Measurements from ENCODE around the gene SPAG16.

SPAG16 gene

DNA sequence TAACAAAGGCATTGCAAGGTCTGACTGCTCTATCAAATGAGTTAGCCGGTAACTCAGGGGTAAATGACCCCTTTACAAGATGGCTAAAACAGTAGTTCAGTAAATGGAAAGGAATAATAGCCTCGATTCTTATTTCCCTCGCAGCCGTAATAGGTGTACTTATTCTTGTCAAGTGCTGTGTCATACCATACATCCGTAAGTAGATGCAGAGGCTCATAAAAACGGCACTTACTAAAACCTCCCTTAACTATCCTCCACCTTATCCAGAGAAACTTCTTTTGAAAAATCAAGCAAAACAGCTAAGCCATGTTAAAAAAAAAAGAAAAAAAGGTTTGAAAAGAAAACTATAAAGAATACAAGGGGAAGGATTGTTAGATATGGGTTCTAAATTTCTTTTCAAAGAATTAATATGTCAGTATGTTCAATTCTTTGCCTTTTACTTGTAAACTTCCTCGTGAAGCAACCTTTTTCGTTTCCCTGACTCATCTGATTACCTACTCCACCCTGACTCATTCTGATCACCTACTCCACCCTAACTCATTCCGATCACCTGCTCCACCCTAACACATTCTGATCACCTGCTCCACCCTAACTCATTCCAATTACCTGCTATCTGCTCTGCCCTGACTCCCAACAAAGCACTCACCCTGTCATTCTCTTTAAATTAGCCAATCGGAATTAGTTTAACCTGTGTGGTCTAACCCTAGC is 127.5 kb downstream of the SPAG16 start:
- no peak for DNase-seq

DNA sequence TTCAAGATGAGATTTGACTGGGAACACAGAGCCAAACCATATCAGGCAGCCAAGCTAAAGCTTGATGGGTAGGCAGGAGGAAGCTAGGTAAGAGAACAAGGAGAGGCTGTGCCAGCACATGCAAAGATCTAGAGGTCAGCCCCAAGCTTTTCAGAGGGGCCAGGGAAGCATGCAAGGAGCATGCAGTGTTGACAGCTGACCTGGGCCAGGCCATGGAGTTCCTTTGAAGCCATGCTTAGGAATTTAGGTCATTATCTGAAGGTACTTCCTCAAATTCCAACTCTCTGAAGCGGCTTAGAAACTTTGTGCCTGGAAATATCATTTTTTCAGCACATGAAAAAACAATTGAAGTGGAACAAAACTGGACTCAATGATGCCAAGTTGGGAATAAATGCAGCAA is 130.8 kb downstream of the SPAG16 start:
- DNase-seq: no peak

DNA sequence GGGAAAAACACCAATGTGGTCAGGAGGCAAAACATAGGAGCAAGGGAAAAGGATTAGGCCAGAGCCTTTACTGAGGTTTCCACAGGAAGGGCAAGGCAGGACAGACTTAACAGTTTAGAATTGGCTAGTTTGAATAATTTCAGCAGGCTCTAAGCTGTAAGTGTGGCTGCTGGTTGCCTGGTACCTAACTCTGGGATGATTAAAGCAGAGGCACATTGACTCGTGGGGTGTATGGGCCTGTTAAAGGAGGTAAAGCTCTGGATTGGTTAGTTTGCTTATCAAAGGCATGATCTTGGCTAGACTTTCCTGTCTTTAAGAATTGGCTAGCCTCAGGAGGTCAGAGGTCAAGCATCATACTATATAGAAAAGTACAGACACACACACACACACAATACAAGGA is 132.6 kb downstream of the SPAG16 start:
- no peak for DNase-seq

DNA sequence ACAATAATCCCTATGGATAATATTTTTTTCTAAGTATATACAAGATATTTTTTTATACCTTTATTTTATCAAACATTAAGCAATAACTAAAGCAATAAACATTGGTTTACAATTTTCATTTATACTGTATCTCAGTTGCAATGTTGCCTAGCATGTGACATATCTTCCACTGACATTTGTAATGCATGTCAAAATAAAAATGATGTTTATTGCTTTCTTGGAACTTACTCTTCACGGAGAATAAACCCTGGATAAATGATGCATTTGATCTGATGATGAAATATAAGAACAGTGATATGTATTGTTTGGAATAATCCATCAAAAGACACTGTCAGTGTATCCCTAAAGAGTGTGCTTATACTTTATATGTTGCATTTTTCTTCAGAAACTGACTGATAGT is 135.7 kb downstream of the SPAG16 start:
- DNase-seq: no peak

DNA sequence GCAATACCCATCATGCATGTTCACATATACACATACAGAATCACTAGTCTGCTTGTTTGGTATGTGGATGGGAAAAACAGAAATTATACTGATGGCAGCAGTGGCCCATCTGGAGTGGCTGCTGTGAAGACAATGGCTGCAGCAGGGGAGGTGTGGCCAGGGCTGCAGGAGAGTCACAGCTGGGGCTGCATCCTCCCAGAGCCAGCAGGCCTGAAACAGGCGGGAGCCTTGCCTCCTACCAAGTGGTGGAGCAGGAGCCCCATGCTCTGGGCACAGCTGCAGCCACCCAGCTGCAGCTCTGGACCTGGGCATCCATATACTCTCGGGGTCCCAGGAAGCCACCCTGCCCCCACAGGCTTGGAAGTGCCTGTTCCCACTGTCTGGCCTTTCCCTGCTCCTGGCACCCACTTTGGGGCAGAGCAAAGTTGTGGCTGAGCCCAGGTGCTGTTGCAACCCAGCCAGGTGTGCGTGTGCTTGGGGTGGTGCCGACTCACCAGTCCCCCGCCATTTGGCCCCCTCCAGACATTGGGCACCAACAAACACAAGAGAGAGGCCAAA is 136.6 kb downstream of the SPAG16 start:
- no peak for DNase-seq

DNA sequence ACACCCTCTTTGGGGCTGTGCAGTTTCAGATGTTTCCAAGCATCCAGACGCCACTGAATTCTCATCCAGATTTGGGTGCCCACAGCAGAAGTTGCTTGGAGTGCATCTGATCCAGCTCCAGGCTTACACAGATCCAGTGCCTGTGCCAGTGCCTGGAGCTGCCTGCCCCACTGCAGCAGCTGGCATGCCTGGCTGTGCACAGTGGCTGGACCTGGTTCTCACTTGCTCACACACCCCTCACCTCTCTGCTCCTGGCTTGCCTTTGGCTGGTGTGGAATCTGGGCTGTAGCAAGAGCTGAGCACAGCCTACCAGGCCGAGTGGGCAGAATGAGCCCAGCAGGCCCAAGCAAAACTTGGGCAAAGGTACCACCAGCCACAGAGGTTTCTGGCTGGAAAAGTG is 137.9 kb downstream of the SPAG16 start:
- no peak for DNase-seq

DNA sequence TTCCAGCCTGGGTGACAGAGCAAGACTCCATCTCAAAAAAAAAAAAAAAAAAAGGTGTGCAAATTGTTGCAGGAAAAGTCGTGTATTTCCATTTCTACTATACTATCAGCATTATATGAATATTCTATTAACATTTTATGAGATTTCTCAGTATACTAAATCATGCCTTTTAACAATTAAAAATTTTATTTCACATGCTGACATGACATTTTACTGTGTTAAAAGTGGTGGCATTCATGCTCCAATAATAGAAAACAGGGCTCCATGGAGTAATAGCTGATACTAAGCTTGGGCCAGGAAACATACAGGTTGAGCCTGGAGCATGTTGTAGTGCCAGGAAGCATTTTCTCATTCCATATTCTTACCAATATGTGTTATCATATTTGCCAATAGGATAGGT is 141.4 kb downstream of the SPAG16 start:
- no peak for DNase-seq

DNA sequence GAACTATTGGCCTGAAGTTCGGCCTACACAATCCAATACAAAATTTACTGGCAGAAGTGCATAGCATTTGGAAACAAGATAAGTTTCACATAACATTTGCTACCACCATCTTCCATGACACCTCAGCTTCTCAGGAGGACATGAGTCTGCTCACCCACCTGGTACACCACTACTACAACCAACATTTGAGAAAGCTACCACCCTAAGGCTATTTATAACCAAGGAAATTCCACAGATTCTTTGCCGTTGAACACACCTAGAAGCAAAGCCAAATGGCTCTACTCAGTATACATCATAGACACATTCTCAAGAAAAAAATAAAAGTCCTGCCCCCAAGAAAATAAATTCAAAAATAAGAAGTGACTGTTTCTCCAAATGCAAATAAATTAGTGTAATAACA is 145.3 kb downstream of the SPAG16 start:
- DNase-seq: no peak

DNA sequence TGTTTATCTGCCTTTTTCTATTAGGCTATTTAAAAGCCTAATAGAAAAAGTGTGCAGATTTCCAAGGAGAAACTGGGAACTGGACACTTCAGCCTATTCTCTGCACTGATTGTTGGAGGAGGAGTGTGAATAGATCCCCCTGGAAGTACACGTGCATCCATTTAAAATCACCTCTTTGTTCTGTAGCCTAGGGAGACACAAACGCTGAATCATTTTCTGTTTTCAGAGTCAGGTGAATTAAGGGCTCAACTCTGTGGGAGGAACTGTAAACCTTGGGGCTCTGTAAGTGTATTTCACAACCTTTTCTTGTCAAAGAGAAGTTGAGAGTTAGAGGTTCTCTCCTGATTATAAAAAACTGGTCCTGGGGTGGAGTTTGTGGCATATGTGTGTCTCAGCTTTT is 159.7 kb downstream of the SPAG16 start:
- DNase-seq: no peak

DNA sequence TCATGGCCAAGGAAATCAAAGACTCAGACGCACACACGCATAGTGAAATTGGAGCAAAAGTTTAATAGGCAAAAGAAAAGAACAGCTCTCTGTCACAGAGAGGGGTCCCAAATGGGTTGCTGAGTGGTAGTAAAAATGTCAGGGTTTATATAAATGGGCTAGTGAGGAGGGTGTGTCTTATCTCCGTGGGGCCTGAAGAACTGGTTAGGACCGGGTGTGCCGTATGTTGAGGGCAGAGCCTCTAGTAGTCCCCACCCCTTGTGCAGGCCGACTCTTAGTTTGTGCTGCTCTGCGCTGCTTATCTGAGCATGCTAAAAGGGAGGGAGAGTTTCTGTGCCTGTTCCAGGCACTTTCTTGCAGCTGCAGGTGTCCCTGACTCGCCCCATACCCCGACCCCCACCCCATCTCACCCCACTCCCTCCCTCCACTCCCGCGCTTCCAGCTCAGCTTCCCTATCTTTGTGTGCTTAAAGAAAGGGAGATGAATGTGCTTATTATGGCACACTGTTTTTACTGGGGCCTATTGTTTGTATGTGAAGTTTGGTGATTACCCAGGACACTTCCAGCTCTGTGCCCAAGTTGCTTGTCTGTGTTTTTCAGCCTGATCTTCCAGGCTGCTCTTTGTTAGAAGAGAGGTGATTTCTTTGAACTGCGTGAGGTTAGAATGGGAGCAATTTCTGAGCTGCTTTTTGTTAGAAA is 167.4 kb downstream of the SPAG16 start:
- DNase-seq: no peak

DNA sequence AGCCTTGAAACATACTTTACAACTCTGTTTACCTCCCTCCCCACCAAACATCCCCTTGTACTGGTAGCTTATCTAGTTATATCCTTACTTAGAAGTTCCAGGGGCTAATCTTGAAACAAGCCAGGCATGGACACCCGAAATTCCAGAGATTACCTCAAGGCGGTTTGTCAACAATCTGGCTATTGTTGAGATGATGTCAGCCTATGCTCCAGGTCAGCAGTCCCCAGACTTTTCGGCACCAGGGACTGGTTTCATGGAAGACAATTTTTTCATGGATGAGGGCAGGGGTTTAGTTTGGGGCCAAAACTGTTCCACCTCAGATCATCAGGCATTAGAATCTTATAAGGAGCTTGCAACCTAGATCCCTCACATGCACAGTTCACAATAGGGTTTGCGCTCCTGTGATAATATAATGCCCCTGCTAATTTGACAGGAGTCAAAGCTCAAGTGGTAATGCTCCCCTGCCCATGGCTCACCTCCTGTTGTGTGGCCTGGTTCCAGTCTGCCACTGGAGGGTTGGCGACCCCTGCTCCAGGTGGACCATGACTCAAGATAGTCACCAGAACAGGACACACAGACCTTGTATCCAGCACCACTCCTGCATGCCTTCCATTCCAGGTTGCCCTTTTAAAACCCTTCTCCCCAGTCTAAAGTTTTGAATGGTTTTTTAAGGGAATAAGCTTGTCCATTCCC is 171.2 kb downstream of the SPAG16 start:
- no peak for DNase-seq

DNA sequence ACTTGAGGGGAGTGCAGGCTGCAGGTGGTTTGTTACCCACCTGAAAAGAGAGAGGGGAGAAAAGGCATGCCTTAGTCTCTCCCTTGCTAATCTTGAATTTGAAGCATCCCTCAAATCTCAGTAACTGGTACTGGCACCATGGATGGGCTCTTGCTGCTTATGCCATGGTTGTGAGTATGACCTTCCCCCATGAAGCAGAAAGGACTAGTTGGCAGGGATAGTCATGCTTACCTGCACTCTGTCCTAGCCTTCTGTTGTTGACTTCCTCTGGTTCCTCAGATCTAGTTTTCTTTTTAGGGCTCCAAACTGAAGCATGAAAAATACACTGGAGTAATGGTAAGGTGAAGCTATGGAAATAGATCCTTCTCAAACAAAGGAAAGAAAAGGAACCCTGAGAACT is 191.2 kb downstream of the SPAG16 start:
- no peak for DNase-seq

DNA sequence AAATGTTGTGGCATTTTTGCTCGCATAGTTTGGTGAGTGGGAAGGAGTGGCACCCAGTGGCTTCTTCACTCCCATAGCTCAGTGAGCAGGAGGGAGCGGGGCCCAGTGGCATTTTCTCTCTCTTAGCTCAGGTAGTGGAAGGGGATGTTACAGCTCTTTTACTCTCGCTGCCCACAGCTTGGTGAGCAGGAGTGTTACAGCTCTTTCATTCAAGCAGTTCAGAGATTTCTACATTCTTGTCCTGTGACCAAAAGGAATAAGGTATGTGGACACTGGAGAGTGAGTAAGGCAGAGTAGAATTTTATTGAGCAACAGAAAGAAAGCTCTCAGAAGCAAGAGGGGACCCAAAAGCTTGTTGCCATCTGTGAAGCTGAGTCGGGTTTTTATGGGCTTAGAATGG is 192.4 kb downstream of the SPAG16 start:
- no peak for DNase-seq

DNA sequence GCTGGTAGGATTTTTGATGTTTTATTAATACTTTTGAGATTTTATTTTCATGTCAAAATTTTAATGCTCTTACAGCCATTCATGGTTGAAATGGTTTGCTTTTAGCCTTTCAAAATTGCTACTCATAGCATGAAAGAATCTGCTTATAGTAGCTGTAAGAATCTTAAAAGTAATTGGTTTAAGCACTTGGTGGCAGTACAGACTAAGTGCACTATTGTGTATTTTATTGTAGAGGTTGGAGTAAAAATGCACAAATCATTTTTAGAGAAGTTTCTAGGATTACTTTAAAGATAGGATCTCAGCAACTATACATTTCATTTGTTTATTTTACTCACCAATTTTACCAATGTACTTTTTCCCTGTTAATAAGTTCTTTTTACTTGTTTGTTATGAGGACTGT is 205.8 kb downstream of the SPAG16 start:
- no peak for DNase-seq

DNA sequence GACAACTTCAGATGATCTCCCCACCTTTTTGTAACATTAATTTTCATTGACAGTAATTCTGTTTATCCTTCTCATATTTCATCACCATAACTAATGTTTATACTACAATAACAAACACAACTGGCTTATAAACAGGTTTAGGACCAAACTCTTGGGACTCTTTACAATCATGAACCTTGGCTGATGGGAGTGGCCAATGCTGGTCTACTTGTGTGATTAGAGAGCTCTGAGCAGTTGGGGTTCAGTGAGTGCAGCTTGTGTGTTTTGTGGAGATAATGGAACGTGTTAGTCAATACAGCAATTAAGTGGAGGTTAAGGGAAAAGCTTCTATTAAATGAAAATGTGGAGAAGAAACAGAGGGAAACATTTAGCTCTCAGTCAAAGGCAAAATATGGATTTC is 207.1 kb downstream of the SPAG16 start:
- no peak for DNase-seq

DNA sequence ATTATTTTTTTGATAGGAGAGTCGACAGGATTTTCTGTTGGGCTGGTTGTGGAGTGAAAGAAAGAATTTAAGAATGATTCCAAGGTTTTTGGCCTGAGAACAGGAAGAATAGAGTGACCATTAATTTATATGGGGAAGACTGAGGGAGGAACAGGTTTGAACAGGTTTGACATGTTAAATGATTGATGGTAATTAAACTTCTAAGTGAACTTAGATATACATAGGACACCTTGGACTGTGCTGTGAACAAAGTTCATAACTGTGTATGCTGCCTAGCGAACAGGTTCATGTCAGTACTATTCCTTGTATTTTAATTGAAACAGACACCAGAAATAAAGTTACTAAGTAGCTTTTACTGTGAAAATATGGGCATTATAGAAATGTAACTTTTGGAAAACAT is 212.0 kb downstream of the SPAG16 start:
- no peak for DNase-seq

DNA sequence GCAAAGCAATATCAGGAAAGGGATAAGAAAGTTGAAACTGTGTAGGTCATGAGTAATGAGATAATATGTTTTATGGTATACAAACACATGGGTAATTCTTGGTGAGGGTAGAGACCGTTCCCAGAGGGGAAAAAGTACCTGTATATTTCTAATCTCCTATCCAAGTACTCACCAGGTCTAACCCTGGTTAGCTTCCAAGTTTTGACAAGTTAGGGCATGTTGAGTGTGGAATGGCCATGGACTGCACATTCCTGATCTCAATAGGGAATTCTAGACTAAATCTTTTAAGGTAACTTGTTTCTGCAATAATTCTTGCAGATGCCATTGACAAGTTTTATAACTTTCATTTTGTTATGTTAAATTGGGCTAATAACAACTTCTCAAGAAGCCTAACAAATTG is 216.6 kb downstream of the SPAG16 start:
- no peak for DNase-seq

DNA sequence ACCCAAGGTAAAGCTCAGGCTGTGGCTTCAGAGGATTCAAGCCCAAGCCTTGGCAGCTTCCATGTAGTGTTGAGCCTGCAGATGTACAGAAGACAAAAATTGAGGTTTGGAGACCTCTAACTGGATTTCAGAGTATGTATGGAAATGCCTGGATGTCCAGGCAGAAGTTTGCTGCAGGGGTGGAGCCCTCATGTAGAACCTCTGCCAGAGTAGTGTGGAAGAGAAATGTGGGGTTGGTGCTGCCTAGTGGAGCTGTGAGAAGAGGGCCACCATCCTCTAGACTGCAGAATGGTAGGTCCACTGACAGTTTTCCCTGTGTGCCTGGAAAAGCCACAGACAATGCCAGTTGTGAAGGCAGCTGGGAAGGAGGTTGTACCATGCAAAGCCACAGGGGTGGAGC is 239.9 kb downstream of the SPAG16 start:
- DNase-seq: no peak

DNA sequence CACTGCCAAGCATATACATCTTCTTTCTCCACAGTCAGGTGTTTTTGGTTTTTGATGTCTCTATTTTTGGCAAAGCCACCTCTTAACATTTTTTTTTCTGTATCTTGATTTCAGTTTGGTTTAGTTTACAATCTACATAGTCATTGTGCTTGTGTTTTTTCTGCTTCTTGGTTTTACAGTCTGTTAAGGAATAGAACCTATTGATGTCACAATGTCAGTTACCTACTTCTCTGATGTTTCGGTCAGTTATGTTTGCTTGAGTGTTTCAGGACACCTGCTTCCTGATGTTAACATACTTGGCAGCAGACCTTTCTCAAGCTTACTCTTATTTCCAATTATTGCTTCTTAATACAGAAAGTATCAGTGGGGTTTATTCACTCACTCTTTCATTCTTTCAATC is 253.3 kb downstream of the SPAG16 start:
- no peak for DNase-seq

DNA sequence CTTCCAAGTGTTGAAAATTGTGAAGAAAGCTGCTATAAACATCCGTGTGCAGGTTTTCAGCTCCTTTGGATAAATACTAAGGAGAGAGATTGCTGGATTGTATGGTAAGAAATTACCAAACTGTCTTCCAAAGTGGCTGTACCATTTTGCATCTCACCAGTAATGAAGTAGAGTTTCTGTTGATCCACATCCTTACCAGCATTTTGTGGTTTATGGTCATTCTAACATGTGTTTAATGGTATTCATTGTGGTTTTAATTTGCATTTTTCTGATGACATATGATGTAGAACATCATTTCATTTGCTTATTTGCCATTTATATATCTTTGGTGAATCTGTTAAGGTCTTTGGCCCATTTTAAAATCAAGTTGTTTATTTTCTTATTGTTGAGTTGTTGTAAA is 260.7 kb downstream of the SPAG16 start:
- no peak for DNase-seq

DNA sequence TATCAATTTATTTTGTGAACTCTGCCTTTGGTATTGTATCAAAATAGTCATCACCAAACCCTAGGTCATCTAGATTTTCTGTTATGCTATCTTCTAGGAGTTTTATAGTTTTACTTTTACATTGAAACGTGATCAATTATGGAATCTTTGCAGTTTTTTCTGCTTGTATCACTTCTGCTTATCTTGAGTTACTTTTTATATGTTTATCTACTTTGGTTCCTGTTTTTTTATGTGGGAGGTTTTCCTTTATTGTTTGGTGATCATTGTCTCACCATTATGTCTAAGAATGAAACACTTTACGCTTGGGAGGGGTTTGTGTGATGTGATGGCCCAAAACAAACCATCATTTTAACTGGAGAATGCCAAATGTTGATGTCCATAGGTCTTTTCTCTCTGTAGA is 261.2 kb downstream of the SPAG16 start:
- DNase-seq: no peak

DNA sequence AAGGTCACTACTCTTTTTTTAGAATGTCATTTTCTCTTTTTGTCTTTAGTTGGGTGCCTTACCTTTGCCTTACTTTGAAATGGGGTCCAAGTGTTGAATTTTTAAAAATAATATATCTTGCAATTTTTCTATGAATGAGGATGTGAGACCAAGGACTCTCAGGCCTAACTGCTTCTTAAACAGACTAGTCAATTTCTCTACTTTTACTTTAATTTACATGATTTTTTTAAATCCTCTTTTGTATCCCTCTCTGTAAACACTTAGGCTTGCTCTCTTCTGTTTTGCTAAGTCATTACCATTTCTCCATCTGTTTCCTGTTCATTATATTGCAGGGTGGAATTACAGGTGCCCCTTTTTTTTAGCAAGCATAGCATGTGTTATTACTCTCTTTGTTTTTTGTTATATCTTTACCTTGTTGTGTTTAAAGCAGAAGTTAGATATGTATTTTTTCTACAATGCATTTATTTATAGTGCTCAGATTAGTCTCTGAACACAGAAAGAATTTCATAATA is 261.8 kb downstream of the SPAG16 start:
- DNase-seq: peak; percentile 9

DNA sequence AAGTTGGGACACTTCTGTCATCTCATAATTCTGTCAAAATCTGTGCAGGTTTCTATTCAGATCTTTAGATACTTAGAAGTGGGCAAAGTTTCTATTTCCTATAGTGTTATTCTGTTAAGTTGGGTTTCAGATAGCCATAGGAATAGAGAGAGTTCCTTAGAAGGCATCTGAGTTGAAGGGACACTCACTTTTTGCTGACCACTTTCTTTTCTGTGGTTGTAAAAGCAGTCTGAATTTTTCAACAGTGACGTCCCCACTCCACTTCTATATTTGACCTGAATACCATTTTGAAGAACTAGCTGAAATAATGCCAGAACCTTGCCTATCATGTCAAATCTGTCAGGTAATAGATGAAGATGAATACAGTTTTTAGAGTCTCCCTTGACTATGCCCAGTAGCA is 267.3 kb downstream of the SPAG16 start:
- DNase-seq: no peak

DNA sequence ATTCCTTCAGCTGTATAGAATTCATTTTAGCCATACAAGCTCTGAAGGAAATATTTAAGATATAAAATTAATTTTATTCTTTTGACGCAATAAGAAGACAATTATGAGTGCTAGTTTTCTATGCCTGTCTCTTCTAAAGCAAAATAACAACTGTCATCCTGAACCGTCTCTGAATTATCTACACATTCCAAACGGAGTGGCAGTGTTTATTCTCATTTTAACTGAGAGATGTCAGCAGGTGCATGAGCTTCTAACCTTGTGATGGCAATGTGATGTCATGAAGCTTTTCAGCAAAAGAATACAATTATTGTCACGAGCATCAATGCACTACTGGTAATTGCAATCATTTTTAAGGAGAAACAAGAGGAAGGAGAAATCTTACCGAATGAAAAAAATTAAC is 274.8 kb downstream of the SPAG16 start:
- DNase-seq: no peak
